Fibroblast of peridontal ligament (primary cell): ENCODE data around the gene FAM228A.
"Not testable (repeated sequence)": the region's sequence is repeated elsewhere in the genome, so short reads cannot be mapped to it uniquely, and the experiment has no call there.

Experiments used
- DNase-seq: peaks from one replicate; pipeline ENCODE4 v3.0.0-alpha.2; 2010; ENCODE audit errors: extremely low read depth

The FAM228A gene

DNA sequence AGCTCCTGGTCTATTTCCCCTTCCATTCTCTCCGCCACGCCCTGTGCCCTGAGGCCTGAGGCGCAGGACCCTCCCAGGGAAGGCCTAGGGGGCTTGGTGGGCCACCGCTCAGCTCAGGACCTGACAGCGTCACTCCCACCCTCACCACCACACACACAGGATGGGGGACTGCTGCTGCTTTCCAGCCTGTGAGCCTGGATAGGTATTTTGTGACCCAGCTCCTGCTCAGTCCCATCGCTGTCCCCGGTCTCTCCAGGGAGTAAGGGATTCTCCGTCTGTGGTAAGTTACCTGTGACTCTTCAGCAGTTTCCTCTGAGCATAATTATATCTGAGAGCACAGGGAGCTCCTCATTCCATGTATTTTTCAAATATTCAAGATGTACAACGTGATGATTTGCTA lies 16.3 kb downstream of the FAM228A start:
- DNase-seq = no peak

DNA sequence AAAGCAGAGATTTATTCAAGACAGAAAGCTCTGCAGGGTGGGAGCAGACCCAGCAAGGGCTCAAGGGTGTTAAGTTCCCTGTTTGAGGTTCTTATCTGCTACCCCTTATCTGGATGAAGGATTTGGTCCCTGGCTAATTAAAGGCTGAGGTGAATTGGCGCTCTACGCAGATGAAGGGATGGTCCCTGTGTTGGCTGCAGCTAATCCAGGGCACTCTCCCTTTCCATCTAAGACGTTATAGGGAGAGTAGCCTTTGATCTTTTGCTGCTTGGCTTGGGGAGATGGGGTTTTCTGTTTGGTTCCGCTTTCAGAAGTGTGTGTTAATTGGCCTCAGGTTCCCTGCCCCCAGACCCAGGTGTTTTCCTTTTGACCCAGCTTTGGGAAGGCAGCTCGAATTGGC lies 17.0 kb downstream of the FAM228A start:
- no peak for DNase-seq

DNA sequence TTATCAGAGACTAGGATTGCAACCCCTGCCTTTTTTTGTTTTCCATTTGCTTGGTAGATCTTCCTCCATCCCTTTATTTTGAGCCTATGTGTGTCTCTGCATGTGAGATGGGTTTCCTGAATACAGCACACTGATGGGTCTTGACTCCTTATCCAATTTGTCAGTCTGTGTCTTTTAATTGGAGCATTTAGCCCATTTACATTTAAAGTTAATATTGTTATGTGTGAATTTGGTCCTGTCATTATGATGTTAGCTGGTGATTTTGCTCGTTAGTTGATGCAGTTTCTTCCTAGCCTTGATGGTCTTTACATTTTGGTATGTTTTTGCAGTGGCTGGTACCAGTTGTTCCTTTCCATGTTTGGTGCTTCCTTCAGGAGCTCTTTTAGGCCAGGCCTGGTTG lies 22.4 kb downstream of the FAM228A start:
- DNase-seq = not testable (repeated sequence)

DNA sequence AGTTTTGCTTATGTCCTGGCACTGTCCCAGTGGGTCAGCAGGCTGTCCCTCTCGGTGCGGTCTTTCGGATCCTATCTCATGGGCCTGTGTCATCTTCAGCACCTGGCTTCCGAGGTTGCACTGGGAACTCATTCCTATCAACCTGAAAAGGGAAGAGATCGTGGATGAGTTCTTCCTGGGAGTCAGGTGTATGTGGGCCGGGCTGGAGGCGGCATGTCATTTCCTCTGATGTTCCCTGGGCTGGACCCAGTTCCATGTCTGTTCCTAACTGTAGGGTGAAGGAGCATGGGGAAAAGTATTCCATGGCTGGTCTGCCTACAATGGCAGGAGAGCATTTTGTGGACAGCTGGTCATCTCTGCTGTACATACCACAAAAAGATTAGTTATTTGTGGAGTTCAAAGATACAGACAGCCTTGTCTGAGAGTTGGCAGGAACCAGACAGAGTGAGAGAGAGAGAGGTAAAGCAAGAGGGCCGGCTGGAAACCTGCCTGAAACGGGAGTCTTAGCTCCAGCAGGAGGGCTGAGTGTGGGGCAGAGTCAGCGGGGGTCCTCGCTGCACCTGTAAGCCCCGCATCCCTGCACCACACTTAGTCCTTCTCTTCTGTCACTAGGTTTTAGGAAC lies 25.2 kb downstream of the FAM228A start:
- DNase-seq = no peak

DNA sequence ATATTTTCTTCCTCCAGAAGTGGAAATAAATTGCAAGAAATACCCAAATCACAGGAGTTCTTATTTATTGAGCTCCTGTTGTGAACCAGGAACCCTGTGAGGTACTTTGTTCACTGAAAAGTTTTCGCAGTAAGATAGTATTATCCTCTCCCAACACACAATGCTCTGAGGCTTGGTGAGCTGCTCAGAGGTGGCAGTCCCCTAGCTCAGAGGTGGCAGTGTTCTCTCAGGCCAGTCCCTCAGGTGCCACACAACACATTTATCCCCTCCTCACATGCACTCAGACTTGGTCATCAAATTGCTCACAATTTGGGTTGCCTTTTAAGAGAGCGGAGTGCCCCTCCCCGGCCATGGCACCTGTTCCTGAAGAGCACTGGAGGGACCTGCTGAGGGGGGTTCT lies 25.9 kb downstream of the FAM228A start:
- DNase-seq = no peak

DNA sequence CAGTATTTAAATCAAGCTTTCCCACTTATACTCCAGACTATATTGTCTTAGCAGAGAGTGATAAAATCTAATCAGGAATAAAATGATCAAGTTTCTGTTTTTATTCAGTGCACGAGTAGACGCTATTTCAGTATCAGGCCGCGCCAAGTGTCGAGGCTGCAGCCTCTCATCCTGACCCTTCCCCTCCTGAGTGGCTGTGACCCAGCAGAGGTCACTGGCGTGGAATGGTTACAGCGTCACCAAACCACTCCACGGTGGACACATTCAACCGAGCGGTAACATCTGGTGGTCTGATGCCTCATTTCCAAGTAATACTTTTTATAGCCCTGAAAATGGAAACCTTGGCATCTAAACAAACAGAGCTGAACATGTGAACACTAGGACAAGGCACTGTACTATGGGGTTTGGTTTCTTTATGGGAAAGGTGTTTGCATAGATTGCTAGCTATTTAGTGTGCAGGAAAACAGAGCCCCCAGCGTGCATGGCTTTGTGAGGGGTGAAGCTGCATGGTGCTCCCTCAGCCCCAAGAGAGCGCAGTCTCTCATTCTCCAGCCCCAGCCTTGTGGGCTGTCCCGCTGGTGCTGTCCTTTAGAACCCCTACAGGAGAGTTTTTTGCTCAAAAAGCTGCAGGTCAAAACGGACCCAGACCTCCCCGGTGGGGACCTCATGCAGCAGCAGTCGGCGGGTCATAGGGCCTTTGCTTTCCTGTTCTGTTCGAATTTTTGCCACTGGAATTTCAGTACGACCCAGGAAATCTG lies 28.4 kb downstream of the FAM228A start:
- no peak for DNase-seq

DNA sequence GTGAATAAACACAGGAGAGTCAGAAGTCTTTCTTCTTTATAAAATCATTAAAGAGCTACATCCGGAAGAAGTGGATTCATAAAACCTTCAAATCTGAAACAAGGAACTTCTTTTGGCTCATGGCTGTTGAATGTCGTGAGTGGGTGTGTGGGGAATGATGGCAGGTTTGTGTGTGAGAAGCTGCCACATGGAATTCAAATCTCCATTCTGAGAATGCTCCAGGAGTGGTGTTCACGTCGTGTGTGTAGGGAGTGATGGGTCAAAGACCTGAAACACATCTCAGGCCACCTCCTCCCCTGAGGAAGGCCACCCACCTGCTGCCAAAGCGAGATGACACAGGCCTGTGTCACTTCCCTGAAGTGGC lies 28.9 kb downstream of the FAM228A start:
- DNase-seq = no peak

DNA sequence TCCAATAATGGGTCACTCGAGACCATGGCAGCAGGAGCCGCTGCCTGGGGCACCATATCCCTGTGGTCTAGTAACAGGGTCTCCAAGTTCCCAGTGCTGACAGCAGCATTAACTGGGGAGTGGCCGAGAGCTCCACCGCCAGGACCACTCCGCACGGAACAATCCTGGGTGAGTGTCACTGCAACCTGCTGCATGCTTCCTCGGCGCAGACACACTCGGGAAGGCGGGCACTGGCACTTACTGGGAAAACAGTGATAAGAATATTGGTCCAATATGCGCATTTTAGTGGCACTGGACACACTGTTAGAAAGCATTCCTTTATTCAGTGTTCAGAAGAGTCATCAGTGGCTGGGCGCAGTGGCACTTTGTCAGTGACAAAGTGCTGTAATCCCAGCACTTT lies 29.7 kb downstream of the FAM228A start:
- no peak for DNase-seq

DNA sequence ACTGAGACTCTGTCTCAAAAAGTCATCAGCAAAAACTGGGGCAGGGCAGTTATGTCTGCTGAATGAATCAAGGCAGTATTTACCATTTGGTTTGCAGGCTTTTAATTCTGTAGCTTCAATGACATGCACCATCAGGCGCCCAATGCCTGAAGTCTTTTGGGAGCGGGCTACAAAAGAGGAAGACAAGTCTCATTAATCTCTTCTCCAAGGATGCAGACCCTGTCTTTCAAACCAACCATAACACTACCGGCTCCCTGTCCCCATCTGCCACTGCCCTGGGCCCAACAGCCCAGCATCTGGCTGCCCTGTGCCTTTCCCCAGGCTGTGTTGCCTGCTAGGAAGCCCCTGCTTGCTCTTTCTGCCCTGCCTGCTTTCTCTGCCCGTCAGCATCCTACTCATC lies 30.3 kb downstream of the FAM228A start:
- DNase-seq = no peak

DNA sequence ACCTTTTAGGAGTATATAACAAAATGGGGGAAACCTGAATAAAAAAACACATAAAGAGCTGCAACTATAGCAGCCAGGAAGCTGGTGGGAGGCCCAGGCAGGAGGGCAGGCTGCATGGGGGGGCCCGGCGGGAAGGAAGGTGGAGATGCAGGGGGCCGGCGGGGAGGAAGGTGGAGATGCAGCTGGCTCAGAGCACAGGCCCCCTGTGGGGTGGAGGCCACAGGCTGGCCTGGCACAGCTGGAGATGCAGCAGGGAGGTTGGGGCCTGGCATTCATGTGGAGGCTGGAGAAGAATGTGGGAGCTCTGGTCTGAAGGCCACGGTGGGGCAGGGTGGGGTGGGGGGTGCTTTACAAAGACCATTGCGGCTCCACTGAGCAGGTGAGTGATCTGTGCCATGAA lies 31.4 kb downstream of the FAM228A start:
- no peak for DNase-seq

DNA sequence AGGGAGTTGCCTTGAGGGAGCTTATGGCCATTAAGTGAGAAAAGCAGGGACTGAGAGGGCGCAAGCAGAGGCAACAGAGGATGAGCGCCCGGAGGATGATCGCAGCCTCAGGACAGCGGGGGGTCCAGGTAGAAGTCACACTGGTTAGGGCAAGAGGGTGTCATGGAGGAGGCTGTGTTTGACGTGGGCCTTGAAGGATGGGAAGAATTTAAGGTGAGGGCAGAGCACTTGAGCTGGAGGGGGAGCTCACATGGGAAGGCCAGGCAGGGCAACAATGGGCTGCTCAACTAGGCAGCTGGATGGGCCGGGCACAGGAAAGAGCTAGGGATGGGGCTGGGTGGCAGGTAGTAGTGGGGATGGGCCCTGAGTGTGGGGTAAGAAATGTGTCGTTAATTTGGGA lies 31.9 kb downstream of the FAM228A start:
- DNase-seq = no peak

DNA sequence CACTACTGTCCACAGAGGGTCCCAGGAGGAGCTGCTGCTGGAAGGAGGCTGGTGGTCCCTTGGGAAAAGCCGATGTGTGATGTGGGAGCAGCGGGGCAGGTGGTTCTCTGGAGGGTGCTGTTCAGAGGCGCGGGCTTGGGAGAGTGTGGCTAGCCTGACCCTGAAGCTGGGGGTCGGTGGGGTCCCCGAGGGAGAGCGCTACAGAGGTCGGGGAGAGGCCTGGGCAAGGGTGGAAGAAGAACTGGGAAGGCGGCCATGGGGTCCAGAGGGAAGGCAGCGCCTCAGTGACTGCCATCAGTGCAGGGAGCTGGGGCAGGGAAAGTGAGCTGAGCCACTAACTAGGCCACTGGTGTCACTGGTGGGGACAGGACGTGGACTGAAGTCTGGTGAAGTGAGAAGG lies 32.5 kb downstream of the FAM228A start:
- DNase-seq = no peak

DNA sequence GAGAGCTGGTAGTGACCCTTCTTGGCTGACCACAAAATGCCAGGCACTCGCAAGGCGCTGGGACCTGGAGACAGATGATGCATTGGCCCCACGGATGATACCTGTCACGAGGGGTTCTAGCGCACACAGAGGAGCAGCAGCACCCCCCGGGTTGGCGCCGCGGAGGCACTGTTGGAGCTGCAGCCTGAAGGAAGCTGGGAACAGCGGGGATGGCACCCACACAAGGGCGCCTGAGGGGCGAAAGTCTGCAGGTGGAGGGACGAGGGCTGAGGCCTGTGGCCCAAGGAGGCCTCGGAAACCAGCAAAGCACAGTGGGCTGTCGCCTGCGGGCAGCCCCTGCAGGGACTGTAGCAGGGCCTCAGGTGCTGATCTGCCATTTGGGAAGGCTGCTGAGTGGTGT lies 33.6 kb downstream of the FAM228A start:
- DNase-seq = no peak

DNA sequence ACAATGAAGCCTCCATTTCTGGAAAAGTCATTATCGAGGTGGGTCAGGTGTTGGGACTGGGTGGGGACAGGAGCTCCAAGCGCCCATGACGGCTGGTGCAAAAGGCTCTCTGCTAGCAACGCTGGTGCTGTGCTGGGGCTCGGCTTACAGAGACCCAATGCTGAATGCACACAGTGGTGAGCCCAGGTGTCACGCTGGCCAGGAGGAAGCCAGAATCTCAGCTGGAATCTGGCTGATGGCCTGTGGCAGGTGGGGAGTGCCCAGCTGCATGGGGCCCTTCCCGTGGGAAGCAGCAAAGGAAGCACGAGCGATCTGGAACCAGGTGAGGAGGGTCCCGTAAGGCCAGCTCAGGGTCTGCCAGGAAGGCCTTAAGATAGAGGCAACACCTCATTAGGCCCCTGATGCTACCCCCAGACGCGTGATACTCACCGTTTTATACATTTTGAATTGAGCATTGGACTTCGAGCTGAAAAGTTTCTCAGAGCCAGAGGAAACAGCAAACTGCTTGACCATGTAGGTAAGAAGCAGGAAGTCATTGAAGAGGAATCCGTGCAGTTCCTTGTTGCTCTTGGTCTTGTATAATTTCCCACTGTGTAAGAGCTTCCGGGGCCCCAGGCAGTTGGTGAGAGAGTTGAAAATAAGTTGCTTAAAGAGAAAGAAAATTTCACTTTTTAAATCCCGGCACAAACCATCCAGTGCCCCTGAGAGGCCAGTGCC lies 34.7 kb downstream of the FAM228A start:
- DNase-seq = no peak

DNA sequence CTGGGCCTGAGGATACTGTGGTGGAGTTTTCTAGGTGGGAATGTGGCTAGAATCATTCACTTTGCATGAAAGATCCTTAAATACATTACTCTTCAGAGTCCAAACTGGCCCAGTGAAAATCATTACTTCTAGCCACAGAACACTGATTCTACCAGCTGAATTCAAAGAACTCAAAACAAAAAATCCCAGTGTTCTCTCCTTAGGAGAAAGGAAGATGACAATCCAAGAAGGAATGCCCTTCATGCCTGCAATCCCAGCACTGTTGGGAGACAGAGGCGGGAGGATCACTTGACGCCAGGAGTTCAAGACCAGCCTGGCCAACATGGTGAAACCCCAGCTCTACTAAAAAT lies 35.2 kb downstream of the FAM228A start:
- DNase-seq = no peak

DNA sequence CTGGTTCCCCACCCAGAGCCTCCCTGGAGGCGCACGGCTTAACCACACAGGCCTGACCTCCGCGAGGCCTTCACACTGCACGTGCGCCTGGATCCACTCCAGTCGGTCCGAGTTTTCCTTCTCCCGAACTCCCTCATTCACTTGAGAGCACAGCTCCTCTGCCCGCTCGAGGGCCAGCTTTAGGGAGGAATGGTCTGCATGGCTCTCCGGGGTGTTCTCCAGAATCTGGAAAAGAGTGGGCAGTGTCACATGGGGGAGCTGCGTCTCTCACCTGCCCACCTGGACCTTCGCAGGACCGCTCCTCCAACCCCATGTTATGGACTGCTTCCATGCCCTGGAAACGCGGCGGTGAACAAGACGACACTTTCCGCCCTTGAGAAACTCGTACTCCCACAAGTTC lies 35.9 kb downstream of the FAM228A start:
- DNase-seq = no peak

DNA sequence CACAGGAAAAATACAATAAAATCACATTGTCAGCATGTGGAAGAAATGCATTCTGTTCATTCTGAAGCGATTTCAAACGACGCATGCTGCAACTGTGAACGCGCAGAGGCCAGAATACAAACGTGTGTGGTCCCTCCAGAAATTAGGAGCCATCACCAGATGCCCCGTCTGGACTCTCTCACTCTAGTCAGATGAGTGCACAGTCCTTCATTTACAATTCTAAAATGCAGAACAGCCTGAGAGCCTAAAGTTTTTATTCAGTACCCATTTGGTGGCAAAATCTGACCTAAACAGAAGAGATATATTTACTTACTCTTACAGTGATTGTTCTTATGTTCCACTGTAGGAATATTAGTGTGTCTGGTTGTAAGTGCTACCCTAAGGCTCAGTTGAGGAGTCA lies 36.6 kb downstream of the FAM228A start:
- no peak for DNase-seq

DNA sequence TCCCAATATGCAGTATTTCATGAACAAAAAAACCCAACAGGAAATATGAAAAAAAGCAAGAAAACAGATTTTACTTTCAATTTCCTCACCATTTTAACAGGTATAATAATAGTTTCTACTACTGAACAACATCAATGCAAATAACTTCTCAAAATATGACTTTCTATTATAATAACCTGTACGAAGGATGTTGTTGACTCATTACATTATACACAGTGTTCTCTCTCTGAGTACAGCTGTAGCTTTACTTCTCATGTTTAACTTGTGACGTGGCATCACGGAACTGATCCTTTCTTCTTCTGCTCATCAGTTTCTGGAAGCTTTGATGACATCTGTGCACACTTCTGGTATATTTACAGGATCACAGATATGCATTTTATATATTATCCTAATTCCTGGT lies 40.0 kb downstream of the FAM228A start:
- DNase-seq = no peak

DNA sequence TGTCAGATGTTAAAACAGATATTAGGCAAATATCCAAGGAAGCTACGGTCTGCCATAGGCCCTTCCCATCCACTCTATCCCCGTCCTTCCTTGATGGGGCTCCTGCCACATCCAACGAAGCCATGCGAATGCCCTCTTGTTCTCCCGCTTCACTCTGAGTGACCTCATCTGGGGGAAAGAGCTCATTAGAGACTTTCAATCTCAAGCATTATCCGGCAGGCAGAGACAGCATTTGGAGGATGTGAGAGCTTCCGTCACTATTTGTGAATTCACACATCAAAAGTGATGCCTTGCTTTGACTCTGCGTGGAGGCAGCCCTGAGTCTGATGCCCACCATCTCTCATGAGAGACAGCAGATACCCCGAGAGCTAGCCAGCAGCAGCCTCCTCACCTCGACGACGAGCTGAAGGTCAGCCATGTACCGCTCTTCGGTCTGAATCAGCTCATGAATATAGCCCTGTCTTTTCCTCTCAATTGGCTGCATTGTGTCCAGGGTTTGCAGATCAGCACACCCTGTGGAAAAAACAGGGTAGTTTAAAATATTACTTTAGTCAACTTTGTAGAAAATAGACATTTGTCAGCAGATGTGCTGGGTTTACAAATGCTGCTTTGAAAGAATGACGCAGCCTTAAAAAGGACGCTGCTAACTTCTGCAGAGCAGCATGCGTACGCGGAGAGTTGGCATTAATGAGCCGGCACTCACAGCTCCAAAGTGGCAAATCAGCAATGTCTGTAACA lies 45.9 kb downstream of the FAM228A start:
- DNase-seq = no peak

DNA sequence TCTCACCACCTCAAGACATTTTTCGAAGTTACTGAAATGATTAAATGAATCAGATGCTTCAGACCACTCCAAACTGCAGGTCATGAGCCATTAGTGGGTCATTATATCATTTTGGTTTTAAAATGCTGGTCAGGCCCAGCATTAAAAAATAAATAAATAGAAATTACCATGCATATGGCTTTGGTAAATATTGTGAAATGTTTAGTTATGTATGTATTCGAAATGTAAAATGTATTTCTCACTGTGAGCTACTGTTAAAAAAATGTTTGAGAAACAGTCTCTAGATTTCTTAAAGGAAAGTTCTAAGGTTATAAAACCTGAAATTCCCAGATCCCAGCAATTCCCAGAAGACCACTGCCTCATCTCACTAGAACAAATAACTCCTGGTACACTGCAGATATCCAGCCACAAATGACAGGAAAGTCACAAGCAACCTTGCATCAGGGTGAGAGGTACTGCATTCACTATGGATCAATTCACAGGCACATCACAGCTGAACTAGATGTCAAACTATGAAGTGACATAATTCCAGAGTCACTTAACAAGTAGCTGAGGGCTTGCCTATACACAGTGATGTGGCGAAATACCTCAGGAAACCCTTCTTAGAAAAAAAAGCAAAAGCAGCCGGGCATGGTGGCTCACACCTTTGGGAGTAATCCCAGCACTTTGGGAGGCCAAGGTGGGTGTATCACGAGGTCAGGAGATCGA lies 46.6 kb downstream of the FAM228A start:
- no peak for DNase-seq

DNA sequence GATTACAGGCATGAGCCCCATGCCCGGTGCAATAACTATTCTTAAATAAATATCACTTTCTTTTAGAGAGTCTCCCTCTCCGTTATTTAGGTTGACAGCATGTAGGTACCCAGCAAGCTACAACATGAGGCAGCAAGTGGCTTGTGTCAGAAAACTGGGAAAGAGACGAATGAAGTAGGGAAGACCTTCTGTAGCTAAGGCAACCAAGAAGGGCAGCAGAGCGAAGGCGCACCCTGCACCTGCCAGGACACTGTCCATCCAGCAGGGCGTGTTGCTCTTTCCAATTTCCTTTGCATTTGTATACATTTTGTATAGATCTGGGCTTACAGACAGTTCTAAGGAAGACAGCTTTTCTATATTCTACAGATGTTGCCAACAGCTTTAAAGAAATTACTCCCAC lies 48.1 kb downstream of the FAM228A start:
- no peak for DNase-seq
